VCaP (cell line): ENCODE results near the gene PEX26.

Source experiments
- H3K27ac ChIP-seq: fragments of 450-650 bp; 2 replicates; pipeline ENCODE4 v1.5.1; 2017
- TF ChIP-seq, protein P1 (sequence below): fragments of 450-650 bp; conservative IDR thresholded peaks from 2 replicates; pipeline ENCODE4 v1.5.1; 2017; ENCODE audit warnings: mild to moderate bottlenecking, moderate library complexity

The PEX26 gene

DNA sequence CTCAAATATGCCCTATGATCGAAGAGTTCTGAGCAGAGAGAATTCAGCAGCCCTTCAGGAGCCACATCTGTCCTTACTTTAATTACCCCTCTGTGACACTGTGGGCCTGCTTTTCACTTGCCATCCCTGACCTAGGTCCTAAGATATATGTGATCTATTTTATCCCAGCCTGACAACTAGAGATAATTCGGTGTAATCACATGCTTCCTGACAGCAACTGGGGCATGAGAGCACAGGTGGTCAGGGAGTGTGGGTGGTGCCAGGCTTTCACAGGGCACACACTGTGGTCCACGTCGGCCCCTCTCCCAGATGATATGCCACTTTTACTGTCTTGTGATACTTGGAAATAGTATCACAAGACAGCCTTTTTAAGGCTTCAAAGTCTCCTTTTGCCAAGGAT lies 36.7 kb downstream of the PEX26 start:
- TF ChIP-seq, protein P1, sequence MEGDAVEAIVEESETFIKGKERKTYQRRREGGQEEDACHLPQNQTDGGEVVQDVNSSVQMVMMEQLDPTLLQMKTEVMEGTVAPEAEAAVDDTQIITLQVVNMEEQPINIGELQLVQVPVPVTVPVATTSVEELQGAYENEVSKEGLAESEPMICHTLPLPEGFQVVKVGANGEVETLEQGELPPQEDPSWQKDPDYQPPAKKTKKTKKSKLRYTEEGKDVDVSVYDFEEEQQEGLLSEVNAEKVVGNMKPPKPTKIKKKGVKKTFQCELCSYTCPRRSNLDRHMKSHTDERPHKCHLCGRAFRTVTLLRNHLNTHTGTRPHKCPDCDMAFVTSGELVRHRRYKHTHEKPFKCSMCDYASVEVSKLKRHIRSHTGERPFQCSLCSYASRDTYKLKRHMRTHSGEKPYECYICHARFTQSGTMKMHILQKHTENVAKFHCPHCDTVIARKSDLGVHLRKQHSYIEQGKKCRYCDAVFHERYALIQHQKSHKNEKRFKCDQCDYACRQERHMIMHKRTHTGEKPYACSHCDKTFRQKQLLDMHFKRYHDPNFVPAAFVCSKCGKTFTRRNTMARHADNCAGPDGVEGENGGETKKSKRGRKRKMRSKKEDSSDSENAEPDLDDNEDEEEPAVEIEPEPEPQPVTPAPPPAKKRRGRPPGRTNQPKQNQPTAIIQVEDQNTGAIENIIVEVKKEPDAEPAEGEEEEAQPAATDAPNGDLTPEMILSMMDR, result no peak

DNA sequence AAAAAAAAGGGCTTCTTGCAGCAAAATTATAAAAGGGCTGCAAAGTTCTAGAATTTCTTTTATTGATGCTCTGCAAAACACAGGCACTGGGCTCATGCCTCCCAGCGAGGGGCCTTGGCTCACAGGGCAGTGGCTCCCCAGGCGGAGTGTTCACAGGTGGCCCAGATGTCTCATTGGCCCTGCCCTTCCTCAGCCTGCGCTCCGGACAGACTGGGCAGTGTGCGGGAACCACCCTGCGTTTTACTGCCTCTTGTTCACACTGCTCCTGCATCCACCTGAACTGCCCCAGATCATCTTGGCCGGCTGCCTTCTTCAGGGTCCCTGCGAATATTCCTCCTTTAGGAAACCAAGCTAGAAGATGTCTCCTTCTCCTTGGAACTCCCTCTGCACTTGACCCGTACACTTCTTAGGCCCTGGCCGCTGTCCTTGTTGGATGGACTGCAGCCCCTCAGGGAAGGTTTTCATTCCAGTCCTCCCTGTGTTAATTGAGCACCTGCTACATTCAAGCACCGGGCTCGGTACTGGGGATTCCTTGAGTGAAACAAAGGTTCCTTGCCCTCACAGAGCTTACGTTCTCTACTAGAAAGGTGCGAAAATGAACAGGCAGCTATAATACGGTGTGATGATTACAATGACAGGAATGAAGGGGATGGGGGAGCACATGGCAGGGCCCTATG lies 37.3 kb downstream of the PEX26 start:
- no peak overlapping the region for H3K27ac ChIP-seq
- TF ChIP-seq, protein P1, result no peak

More for the DNA sequence above, 36.7 kb downstream of the PEX26 start:
- H3K27ac ChIP-seq, result no peak overlapping the region

DNA sequence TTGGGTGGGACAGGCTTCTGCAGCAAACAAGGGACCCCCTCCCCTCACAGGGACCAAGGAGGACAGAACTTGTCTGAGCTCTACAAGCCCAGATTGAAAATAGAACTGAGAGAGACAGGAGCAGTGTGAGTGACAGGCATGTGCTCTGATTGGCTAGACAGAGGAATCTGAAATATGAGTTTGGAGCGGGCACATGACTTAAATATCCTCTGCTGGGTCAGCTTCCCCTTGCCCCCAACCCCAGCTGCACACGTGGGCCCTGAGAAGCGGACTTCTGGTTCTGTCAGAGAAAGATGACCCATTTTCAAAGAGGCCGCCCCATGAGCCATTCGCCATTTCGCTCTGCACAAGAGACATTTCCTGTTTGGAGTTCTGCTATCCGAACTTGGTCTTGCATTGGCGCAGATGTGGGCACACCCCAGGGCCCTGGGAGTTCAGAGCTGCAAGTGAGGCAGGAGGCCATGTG lies 38.1 kb downstream of the PEX26 start:
- no peak overlapping the region for H3K27ac ChIP-seq
- TF ChIP-seq, protein P1, result no peak

DNA sequence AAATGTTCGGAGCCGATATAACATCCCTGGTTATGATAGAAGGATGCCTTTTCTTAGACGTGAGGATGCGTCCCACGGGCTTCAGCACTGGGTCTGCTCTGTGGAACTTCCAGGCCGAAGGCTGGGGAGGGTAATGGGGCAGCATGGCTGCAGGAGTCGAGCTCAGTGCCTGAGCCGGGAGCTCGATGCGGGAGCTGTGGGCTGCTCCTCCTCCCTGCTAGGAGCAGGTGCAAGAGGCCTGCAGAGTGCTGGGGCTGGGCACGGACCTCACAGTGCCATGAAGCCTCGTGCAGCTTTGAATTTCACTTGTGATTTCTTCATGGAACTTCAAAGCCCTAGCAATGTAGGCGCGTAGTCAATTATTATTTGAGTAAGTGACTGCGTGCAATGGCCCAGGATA lies 38.8 kb downstream of the PEX26 start:
- TF ChIP-seq, protein P1, result no peak

DNA sequence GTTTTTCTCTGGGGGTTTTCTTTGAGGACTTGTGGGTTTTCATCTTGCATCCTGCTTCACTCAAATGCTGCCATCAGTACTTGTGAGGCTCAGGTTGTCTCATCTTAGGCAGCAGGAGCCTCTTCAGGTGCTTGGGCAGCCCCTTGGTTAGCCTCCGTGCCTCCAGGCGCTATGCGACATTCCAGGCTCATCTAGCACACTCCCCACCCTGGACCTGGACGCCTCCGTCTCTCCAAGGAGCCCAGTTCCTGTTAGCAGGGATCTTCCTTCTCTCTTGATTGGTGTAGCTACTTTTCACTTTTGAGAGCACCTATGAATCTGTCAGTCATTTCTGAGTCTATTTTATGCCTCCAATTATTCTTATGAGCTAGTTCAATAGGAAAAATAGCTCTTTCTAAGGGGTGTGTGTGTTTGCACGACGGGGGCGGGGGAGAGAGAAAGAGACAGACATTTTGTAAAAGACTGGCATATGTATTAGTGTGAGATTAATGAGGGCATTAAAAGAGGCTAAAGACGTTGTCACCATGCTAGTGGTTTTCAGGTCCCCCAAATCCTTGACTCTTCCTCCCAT lies 40.6 kb downstream of the PEX26 start:
- H3K27ac ChIP-seq, result no peak overlapping the region
- TF ChIP-seq, protein P1, result no peak

More for the DNA sequence above, 38.8 kb downstream of the PEX26 start:
- no peak overlapping the region for H3K27ac ChIP-seq

DNA sequence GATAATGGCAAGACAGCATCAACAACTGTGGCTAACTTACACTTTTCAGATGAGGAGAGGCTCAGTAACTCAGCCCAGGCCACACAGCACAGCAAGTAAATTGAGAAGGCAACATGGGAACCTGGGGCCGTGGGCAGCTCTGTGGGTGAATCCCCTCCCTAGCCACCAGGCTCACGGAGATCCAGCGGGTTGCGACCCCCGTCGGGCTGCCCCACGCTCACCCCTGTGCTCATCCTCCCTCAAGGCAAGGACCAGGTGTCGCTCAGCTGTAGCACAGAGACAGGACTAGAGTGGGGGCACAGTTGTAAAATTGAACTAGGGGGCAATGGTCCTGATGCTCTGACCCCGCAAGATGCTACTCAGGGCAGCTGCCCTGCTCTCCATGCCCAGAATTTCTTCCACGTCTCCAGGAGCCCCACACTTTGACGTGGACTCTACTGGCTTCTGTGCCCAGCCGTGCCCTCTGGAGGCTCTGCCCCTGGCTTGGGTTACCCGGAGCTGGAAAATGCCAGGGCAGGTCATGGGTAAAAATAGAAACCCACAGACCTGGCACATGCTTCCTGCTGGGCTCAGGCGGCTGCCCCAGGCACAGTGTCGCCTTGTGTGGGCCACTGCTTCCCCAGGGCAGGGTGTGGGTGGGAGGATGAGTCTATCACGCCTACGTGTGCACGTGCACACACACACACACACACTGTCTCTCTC lies 41.8 kb downstream of the PEX26 start:
- H3K27ac ChIP-seq, result no peak overlapping the region
- TF ChIP-seq, protein P1, result no peak

DNA sequence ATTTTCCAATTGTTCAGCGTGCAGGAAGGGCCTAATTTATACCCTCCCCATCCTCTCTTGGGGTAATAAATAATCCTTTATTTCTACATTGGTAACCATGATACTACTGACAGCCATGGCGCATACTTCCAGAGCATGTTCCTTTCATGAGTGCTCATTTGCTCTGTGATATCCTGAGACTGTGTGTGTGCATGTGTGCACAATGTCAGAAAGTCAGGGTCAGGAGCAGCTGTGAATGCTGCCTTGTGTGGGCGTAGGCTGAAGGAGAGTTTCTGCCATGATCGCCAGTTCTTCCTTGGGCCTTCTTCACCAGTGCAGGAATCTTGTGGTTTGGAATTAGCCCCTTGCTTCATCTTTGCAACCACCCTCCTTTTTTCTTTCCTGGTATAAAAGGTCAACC lies 43.1 kb downstream of the PEX26 start:
- TF ChIP-seq, protein P1, result no peak
- no peak overlapping the region for H3K27ac ChIP-seq
